ENCODE data around the gene DNAJC13.

Gene DNAJC13

GRCh38 chr3:132418916-132419315 is 1.6 kb downstream of the DNAJC13 start:
- no peak for DNase-seq (ENCODE audit: extremely low spot score)
- TF ChIP-seq CTCF (IDR thresholded peaks at IDR 0.05; ENCODE audit: control extremely low read depth, extremely low read depth, low read depth, missing control alignments): no peak

GRCh38 chr3:132421832-132422231 is 4.5 kb downstream of the DNAJC13 start:
- TF ChIP-seq CTCF (IDR thresholded peaks at IDR 0.05; ENCODE audit: control extremely low read depth, extremely low read depth, low read depth, missing control alignments): no peak
- CTCF ChIA-PET: interaction anchor here (1.5 kb wide), 1 partner anchor 14 kb away, joined by 5 read pairs; no protein-coding TSS in a partner anchor
- POLR2A ChIA-PET: no interaction called here
- DNase-seq (ENCODE audit: extremely low spot score): no peak

More at GRCh38 chr3:132418916-132419315, 1.6 kb downstream of the DNAJC13 start:
- CTCF ChIA-PET: interaction anchor here (1.0 to 1.9 kb wide), 2 partner anchors 19 to 23 kb away, joined by 4 to 6 read pairs; no protein-coding TSS in a partner anchor
- POLR2A ChIA-PET: interaction anchor here (0.6 kb wide), 1 partner anchor 8 kb away, joined by 8 read pairs; no protein-coding TSS in a partner anchor

GRCh38 chr3:132422531-132422930 is 5.2 kb downstream of the DNAJC13 start:
- ChIA-PET CTCF (interaction anchor here (0.8 to 2.1 kb wide), 4 partner anchors 8 to 16 kb away, joined by 3 to 5 read pairs (median 4); no protein-coding TSS in a partner anchor), POLR2A (no interaction called here)
- no peak for TF ChIP-seq CTCF (IDR thresholded peaks at IDR 0.05; ENCODE audit: control extremely low read depth, extremely low read depth, low read depth, missing control alignments)

GRCh38 chr3:132432639-132433038 is 15.3 kb downstream of the DNAJC13 start:
- no peak for TF ChIP-seq CTCF (IDR thresholded peaks at IDR 0.05; ENCODE audit: control extremely low read depth, extremely low read depth, low read depth, missing control alignments)
- DNase-seq (ENCODE audit: extremely low spot score): no peak
- ChIA-PET CTCF (interaction anchor here (1.6 to 1.8 kb wide), 3 partner anchors 8 to 16 kb away, joined by 4 to 5 read pairs (median 5); no protein-coding TSS in a partner anchor), POLR2A (no interaction called here)

More at GRCh38 chr3:132422531-132422930, 5.2 kb downstream of the DNAJC13 start:
- DNase-seq (ENCODE audit: extremely low spot score): no peak

- ChIA-PET CTCF (interaction anchor here (1.6 to 1.8 kb wide), 3 partner anchors 8 to 16 kb away, joined by 4 to 5 read pairs (median 5); no protein-coding TSS in a partner anchor), POLR2A (no interaction called here)
- no peak for DNase-seq (ENCODE audit: extremely low spot score)
- no peak for TF ChIP-seq CTCF (IDR thresholded peaks at IDR 0.05; ENCODE audit: control extremely low read depth, extremely low read depth, low read depth, missing control alignments)
Measured at GRCh38 chr3:132433121-132433520, 15.8 kb downstream of the DNAJC13 start.

GRCh38 chr3:132435224-132435910 is 18.1 kb downstream of the DNAJC13 start:
- TF ChIP-seq CTCF (IDR thresholded peaks at IDR 0.05; ENCODE audit: control extremely low read depth, extremely low read depth, low read depth, missing control alignments): no peak
- ChIA-PET POLR2A (no interaction called here), CTCF (interaction anchor here (1.1 to 1.6 kb wide), 3 partner anchors 8 to 21 kb away, joined by 3 to 5 read pairs (median 3); no protein-coding TSS in a partner anchor)
- no peak for DNase-seq (ENCODE audit: extremely low spot score)
